Activated CD8-positive, alpha-beta T cell treated with anti-CD3 and anti-CD28 coated beads, Interleukin-2, amount 10 ng/mL, durations not matched to agents 7 days and 5 days (primary cell): ENCODE measurements around the gene MBD3L2B. TPM values are rescaled to one million over a fixed set of nuclear protein-coding genes. Genes with fewer than 3 reads are reported as not detected.

Source experiments
- ATAC-seq: fragments of 150-1000 bp; cut with Tn5 transposase; one replicate; pipeline ENCODE4 v1.10.0; 2021; ENCODE audit warnings: moderate library complexity
- CTCF ChIA-PET: fragments of 350-600 bp; sonication (Branson Sonifier 250); formaldehyde crosslinking; loops from one replicate; lab custom pipeline; 2021; ENCODE audit warnings: antibody characterized with exemption; lab: Charles Lee
- POLR2A ChIA-PET: fragments of 350-600 bp; sonication (Branson Sonifier 250); formaldehyde crosslinking; loops from one replicate; lab custom pipeline; 2021; ENCODE audit warnings: antibody characterized with exemption; lab: Charles Lee
- DNase-seq: peaks from one replicate; pipeline ENCODE4 v3.0.0-alpha.2; 2020
- H3K27ac Mint-ChIP-seq: one replicate; pipeline ENCODE4 v1.8.0; 2021; ENCODE audit warnings: mild to moderate bottlenecking, mixed read lengths
- H3K27me3 Mint-ChIP-seq: one replicate; pipeline ENCODE4 v1.8.0; 2021; ENCODE audit warnings: low read depth, mixed read lengths
- H3K36me3 Mint-ChIP-seq: one replicate; pipeline ENCODE4 v1.8.0; 2021; ENCODE audit warnings: low read depth, mixed read lengths
- H3K4me1 Mint-ChIP-seq: one replicate; pipeline ENCODE4 v1.8.0; 2021; ENCODE audit warnings: low read depth, mixed read lengths
- H3K4me3 Mint-ChIP-seq: one replicate; pipeline ENCODE4 v1.8.0; 2021; ENCODE audit warnings: mild to moderate bottlenecking, mixed read lengths
- H3K9me3 Mint-ChIP-seq: one replicate; pipeline ENCODE4 v1.8.0; 2022; ENCODE audit warnings: mixed read lengths; ENCODE audit not compliant: insufficient read depth
- total RNA-seq, 2 experiments: library from RNA; stranded (reverse); gene quantifications; one replicate each; pipeline ENCODE4 v1.2.3, GENCODE V29; 2021

The MBD3L2B gene
- total RNA-seq, 2 experiments from 2014 or later, result not detected

DNA sequence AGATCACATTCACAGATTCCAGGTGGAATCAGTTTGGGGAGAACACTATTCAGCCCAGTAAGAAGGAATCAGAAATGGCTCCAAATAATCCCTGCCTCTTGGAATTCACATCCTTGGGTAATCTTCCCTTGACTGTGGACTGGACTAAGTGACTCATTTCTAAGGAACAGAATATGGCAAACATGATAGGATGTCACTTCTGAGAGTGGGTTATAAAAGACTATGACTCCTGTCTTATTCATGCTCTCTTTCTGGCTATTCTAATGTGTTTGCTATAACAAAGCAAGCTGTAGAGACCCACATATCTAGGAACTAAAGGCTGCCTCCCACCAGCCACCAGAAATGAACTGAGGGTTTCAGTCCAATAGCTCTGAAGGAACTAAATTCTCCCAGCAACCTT lies 37.8 kb downstream of the MBD3L2B start:
- Mint-ChIP-seq H3K9me3 (peaks cover 22% of the 10 kb centered on the region), H3K27ac (no peak overlapping the region), H3K36me3 (peaks cover 2% of the 10 kb centered on the region), H3K27me3 (no peaks in the 10 kb centered on the region), H3K4me1 (peaks cover 3% of the 10 kb centered on the region), H3K4me3 (no peak overlapping the region)
- ATAC-seq (no peak), DNase-seq (no peak)
- CTCF ChIA-PET, result no interaction called here
- POLR2A ChIA-PET, result no interaction called here

DNA sequence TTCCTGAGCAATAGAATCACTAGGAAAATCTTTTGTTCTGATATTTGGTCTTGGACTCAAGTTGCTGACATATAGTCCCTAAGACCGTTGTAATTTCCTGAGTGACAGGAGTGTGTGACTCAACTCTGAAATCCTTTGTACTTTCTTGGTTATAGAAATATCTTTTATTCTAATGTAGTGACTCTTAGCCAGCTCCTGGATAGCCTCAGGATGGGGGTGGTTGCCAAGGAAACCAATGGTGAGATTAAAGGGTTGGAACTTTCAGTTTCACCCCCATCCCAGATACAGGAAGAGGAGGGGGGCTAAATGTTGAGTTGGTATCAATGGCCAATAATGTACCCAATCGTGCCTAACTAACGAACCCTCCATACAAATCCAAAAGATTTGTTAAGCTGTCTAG lies 41.8 kb downstream of the MBD3L2B start:
- Mint-ChIP-seq H3K9me3 (peaks cover 31% of the 10 kb centered on the region), H3K27me3 (no peaks in the 10 kb centered on the region), H3K4me3 (no peak overlapping the region), H3K27ac (no peak overlapping the region), H3K4me1 (peaks cover 3% of the 10 kb centered on the region), H3K36me3 (peaks cover 10% of the 10 kb centered on the region)
- ChIA-PET POLR2A (no interaction called here), CTCF (interaction anchor here (1.6 kb wide), 1 partner anchor 15 kb away, joined by 5 read pairs; no protein-coding TSS in a partner anchor)
- ATAC-seq (no peak), DNase-seq (no peak)

DNA sequence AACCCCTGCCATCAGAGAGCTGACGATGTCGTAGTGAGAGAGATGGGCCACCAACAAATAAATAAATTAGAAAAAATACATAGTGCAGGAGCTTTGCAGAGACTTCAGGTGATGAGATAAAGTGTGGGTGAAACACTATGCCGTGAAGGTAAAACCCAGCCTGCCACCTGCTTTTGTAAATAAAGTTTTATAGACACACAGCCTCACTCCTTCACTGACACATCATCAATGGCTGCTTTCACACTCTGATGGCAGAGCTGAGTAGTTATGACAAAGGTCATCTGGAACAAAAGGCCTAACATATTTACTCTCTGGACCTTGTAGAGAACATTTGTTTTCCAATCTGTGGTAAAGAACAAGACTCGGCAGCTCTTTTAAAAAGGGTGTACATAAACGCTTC lies 45.0 kb downstream of the MBD3L2B start:
- no peak for ATAC-seq
- POLR2A ChIA-PET, result no interaction called here
- DNase-seq, result no peak
- CTCF ChIA-PET, result interaction anchor here (2.2 kb wide), 1 partner anchor 12 kb away, joined by 7 read pairs; no protein-coding TSS in a partner anchor
- no peak overlapping the region for H3K27ac Mint-ChIP-seq
- H3K36me3 Mint-ChIP-seq, result peaks cover 10% of the 10 kb centered on the region
- H3K4me1 Mint-ChIP-seq, result peaks cover 3% of the 10 kb centered on the region
- H3K9me3 Mint-ChIP-seq, result peaks cover 21% of the 10 kb centered on the region
- no peak overlapping the region for H3K4me3 Mint-ChIP-seq
- H3K27me3 Mint-ChIP-seq, result no peaks in the 10 kb centered on the region

GRCh38 chr19:6971366-6971765 lies 49.9 kb downstream of the MBD3L2B start:
- Mint-ChIP-seq H3K27ac (no peak overlapping the region), H3K4me1 (peaks cover 2% of the 10 kb centered on the region), H3K4me3 (no peak overlapping the region), H3K27me3 (no peaks in the 10 kb centered on the region), H3K9me3 (no peaks in the 10 kb centered on the region), H3K36me3 (no peaks in the 10 kb centered on the region)
- DNase-seq (no peak), ATAC-seq (no peak)
- ChIA-PET CTCF (interaction anchor here (1.3 kb wide), 1 partner anchor 29 kb away, joined by 4 read pairs; no protein-coding TSS in a partner anchor), POLR2A (no interaction called here)

GRCh38 chr19:6970443-6970842 lies 50.8 kb downstream of the MBD3L2B start:
- no peak for ATAC-seq
- POLR2A ChIA-PET, result no interaction called here
- H3K27me3 Mint-ChIP-seq, result no peaks in the 10 kb centered on the region

DNA sequence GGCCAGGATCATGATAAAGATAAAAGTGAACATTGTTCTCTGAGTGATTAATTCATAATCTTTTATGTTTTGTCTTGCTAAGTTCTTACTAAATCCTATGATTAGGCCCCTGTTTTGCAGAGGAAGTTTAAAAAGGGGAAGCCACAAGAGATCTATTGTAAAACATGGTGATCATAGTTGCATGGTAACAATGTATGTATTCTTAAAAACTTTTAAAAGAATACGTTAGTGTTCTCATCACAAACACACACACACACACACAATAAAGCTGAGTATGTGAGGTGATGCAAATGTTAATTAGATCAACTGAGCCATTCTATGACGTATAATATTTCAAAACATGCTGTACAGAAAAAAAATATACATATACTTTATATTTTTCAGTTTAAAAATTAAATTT lies 51.2 kb downstream of the MBD3L2B start:
- no peaks in the 10 kb centered on the region for H3K36me3 Mint-ChIP-seq
- peaks cover 2% of the 10 kb centered on the region for H3K4me1 Mint-ChIP-seq
- POLR2A ChIA-PET, result no interaction called here
- CTCF ChIA-PET, result no interaction called here
- no peak overlapping the region for H3K27ac Mint-ChIP-seq
- ATAC-seq, result no peak
- no peaks in the 10 kb centered on the region for H3K9me3 Mint-ChIP-seq
- H3K27me3 Mint-ChIP-seq, result no peaks in the 10 kb centered on the region
- DNase-seq, result no peak
- H3K4me3 Mint-ChIP-seq, result no peak overlapping the region

More at GRCh38 chr19:6970443-6970842, 50.8 kb downstream of the MBD3L2B start:
- H3K27ac Mint-ChIP-seq, result no peak overlapping the region
- no peak for DNase-seq
- H3K9me3 Mint-ChIP-seq, result no peaks in the 10 kb centered on the region
- H3K36me3 Mint-ChIP-seq, result no peaks in the 10 kb centered on the region
- peaks cover 2% of the 10 kb centered on the region for H3K4me1 Mint-ChIP-seq
- H3K4me3 Mint-ChIP-seq, result no peak overlapping the region
- CTCF ChIA-PET, result no interaction called here

GRCh38 chr19:6969490-6969889 lies 51.7 kb downstream of the MBD3L2B start:
- no peaks in the 10 kb centered on the region for H3K36me3 Mint-ChIP-seq
- CTCF ChIA-PET, result no interaction called here

More at GRCh38 chr19:6969490-6969889, 51.7 kb downstream of the MBD3L2B start:
- no peak overlapping the region for H3K4me3 Mint-ChIP-seq
- POLR2A ChIA-PET, result no interaction called here
- DNase-seq (no peak), ATAC-seq (no peak)
- no peak overlapping the region for H3K27ac Mint-ChIP-seq
- H3K4me1 Mint-ChIP-seq, result peaks cover 2% of the 10 kb centered on the region
- H3K9me3 Mint-ChIP-seq, result no peaks in the 10 kb centered on the region
- H3K27me3 Mint-ChIP-seq, result no peaks in the 10 kb centered on the region

Other genes with a start within 250 kb of the MBD3L2B start
- 100 to 1,000 TPM; 122 to 125 TPM for gene VAV1, start 248.7 kb downstream of the MBD3L2B start, total RNA-seq
- under 1 TPM; 0.47 to 0.50 TPM for gene ADGRE1, start 133.9 kb downstream of the MBD3L2B start, total RNA-seq
- not detected for gene MBD3L5, start 9.1 kb upstream of the MBD3L2B start, total RNA-seq
- gene MBD3L4, start 18.7 kb upstream of the MBD3L2B start, total RNA-seq, result not detected
- not detected for gene MBD3L2, start 27.9 kb upstream of the MBD3L2B start, total RNA-seq
- not detected for gene MBD3L3, start 37.2 kb upstream of the MBD3L2B start, total RNA-seq
- 10 to 100 TPM; 16.5 to 16.7 TPM for gene ZNF557, start 48.3 kb upstream of the MBD3L2B start, total RNA-seq